B cell (primary cell): ENCODE measurements around the gene MESD.

ENCODE experiments used
- EZH2 ChIP-seq: IDR thresholded peaks from 2 replicates; pipeline ENCODE4 v1.6.1; 2012; ENCODE audit warnings: borderline replicate concordance, low read depth, mild to moderate bottlenecking, moderate library complexity, low read length; ENCODE audit not compliant: insufficient read depth, poor library complexity, severe bottlenecking
- TF ChIP-seq, protein P1 (sequence below): fragments of 200-600 bp; IDR thresholded peaks from one replicate; pipeline ENCODE4 v1.8.0; 2022; ENCODE audit warnings: antibody characterized with exemption, mild to moderate bottlenecking

DNA sequence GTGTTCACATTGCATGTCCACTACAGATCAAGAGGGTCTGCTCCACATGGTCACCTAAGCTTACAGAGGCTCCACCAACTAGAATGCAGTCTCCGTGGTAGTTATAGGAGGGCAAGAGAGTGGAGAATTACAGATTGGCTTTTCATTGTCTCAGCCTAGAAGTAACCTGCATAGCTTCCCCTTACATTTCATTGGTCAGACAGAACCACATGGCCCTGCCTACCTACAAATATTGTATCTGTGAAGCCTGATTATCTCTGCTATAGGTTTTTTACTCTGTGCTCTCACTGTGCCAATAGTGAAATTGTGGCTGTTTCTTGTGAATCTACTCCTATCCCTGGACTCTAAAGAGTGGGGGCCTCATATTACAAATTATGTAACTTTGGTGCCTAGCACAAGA is 8.6 kb upstream of the MESD start:
- no peak for TF ChIP-seq EZH2
- TF ChIP-seq, protein P1, sequence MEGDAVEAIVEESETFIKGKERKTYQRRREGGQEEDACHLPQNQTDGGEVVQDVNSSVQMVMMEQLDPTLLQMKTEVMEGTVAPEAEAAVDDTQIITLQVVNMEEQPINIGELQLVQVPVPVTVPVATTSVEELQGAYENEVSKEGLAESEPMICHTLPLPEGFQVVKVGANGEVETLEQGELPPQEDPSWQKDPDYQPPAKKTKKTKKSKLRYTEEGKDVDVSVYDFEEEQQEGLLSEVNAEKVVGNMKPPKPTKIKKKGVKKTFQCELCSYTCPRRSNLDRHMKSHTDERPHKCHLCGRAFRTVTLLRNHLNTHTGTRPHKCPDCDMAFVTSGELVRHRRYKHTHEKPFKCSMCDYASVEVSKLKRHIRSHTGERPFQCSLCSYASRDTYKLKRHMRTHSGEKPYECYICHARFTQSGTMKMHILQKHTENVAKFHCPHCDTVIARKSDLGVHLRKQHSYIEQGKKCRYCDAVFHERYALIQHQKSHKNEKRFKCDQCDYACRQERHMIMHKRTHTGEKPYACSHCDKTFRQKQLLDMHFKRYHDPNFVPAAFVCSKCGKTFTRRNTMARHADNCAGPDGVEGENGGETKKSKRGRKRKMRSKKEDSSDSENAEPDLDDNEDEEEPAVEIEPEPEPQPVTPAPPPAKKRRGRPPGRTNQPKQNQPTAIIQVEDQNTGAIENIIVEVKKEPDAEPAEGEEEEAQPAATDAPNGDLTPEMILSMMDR, result no peak
